SU-DHL-6 (cell line): ENCODE measurements around the gene THNSL1.

Experiments
- H2AFZ ChIP-seq: fragments of 200-600 bp; sonication (generic); 2 replicates; pipeline ENCODE4 v1.6.1; 2014; ENCODE audit warnings: low read depth, mild to moderate bottlenecking, moderate library complexity, mixed read lengths, antibody characterized with exemption, low read length; ENCODE audit not compliant: severe bottlenecking
- H3F3A ChIP-seq: fragments of 200-600 bp; shearing (Covaris generic); 2 replicates; pipeline ENCODE4 v1.6.0; 2016; ENCODE audit warnings: antibody characterized with exemption, mild to moderate bottlenecking; ENCODE audit not compliant: insufficient read depth
- H3K27ac ChIP-seq: fragments of 200-600 bp; sonication (generic); 2 replicates; pipeline ENCODE4 v1.5.1; 2016; ENCODE audit warnings: low read depth, mild to moderate bottlenecking, low read length, moderate library complexity, mixed read lengths
- H3K27me3 ChIP-seq: fragments of 200-600 bp; sonication (generic), shearing (Covaris generic); 2 replicates; pipeline ENCODE4 v1.6.0; 2014; ENCODE audit warnings: mild to moderate bottlenecking, low read length
- H3K36me3 ChIP-seq: fragments of 200-600 bp; sonication (generic); 2 replicates; pipeline ENCODE4 v1.6.1; 2014; ENCODE audit warnings: mild to moderate bottlenecking, low read length, mixed read lengths
- H3K4me2 ChIP-seq: fragments of 300-600, 200-600 bp; shearing (Covaris generic), sonication (generic); 2 replicates; pipeline ENCODE4 v1.6.0; 2014; ENCODE audit warnings: low read length, low read depth, mild to moderate bottlenecking; ENCODE audit not compliant: poor library complexity, severe bottlenecking
- H3K4me3 ChIP-seq: fragments of 200-600 bp; sonication (generic); 2 replicates; pipeline ENCODE4 v1.5.1; 2014; ENCODE audit warnings: antibody characterized with exemption, low read length, mild to moderate bottlenecking, mixed read lengths; ENCODE audit not compliant: insufficient read depth, poor library complexity, severe bottlenecking
- H3K79me2 ChIP-seq: fragments of 200-600 bp; sonication (generic); 2 replicates; pipeline ENCODE4 v1.6.1; 2014; ENCODE audit warnings: mild to moderate bottlenecking, low read length, moderate library complexity; ENCODE audit not compliant: insufficient read depth
- H3K9ac ChIP-seq: fragments of 200-600 bp; sonication (generic); 2 replicates; pipeline ENCODE4 v1.7.0; 2014; ENCODE audit warnings: mild to moderate bottlenecking, low read length
- H3K9me2 ChIP-seq: fragments of 200-600 bp; sonication (generic); replicated peaks from 2 replicates; pipeline ENCODE4 v1.6.1; 2014; ENCODE audit warnings: low read length; ENCODE audit not compliant: insufficient read depth
- H3K9me3 ChIP-seq: fragments of 200-600 bp; sonication (generic); 2 replicates; pipeline ENCODE4 v1.6.1; 2014; ENCODE audit warnings: low read length, mixed read lengths; ENCODE audit not compliant: insufficient read depth
- H4K20me1 ChIP-seq: fragments of 200-600 bp; sonication (generic); 2 replicates; pipeline ENCODE4 v1.6.1; 2014; ENCODE audit warnings: low read depth, mild to moderate bottlenecking, antibody characterized with exemption, low read length, moderate library complexity, mixed read lengths
- CTCF ChIP-seq: fragments of 200-600 bp; sonication (generic); IDR thresholded peaks from one replicate; pipeline ENCODE4 v1.5.1; 2017; ENCODE audit warnings: antibody characterized with exemption, mild to moderate bottlenecking, low read length, moderate library complexity; ENCODE audit not compliant: insufficient read depth, poor library complexity, severe bottlenecking
- EZH2phosphoT487 ChIP-seq: fragments of 200-600 bp; sonication (generic), shearing (Covaris generic); conservative IDR thresholded peaks from 2 replicates; pipeline ENCODE4 v1.6.1; 2018; ENCODE audit warnings: mild to moderate bottlenecking, antibody characterized with exemption, low read length, moderate library complexity, mixed read lengths

The THNSL1 gene

DNA sequence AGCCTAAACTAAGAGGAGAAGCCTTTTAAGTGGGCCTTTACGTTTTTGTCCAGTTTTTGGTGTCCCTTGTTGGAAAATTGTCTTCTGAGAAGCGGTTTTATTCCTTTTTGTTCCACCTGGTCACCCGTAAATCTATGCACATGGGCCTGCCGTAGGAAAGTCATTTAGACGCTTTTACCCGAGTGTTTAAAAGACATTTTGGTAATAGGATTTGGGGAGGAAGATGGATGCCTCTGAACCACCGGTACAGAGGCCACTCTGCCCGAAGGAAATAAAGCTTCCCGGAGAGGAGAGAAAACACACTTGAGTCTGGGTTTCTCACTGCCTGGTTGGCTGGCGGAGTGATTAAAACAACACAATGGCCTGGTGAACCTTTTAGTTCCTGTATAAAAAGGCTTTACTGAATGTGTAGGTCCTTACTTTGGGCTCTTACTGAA lies 760 bp downstream of the THNSL1 start:
- Histone ChIP-seq H3K9ac (no peak overlapping the region), H3K4me2 (no peak overlapping the region), H3K36me3 (no peaks in the 10 kb centered on the region), H3K4me3 (no peak overlapping the region), H3K27me3 (no peaks in the 10 kb centered on the region), H3F3A (no peaks in the 10 kb centered on the region), H3K27ac (no peak overlapping the region), H3K79me2 (no peaks in the 10 kb centered on the region), H3K9me2 (no peaks in the 10 kb centered on the region), H3K9me3 (no peaks in the 10 kb centered on the region), H2AFZ (no peak overlapping the region), H4K20me1 (no peaks in the 10 kb centered on the region)
- TF ChIP-seq EZH2phosphoT487 = no peak
- no peak for TF ChIP-seq CTCF

GRCh38 chr10:25017661-25018060 lies 1.2 kb downstream of the THNSL1 start:
- no peaks in the 10 kb centered on the region for H4K20me1 ChIP-seq
- no peak overlapping the region for H2AFZ ChIP-seq
- H3K4me2 ChIP-seq = no peak overlapping the region
- H3K9ac ChIP-seq = no peak overlapping the region
- H3K27me3 ChIP-seq = no peaks in the 10 kb centered on the region
- no peak overlapping the region for H3K27ac ChIP-seq
- no peaks in the 10 kb centered on the region for H3K79me2 ChIP-seq
- H3K4me3 ChIP-seq = no peak overlapping the region
- H3K9me2 ChIP-seq = no peaks in the 10 kb centered on the region
- H3F3A ChIP-seq = no peaks in the 10 kb centered on the region
- no peaks in the 10 kb centered on the region for H3K36me3 ChIP-seq
- TF ChIP-seq CTCF = no peak
- TF ChIP-seq EZH2phosphoT487 = no peak
- no peaks in the 10 kb centered on the region for H3K9me3 ChIP-seq

GRCh38 chr10:25018703-25019102 lies 2.3 kb downstream of the THNSL1 start:
- Histone ChIP-seq H2AFZ (no peak overlapping the region), H3K36me3 (no peaks in the 10 kb centered on the region)

More at GRCh38 chr10:25018703-25019102, 2.3 kb downstream of the THNSL1 start:
- Histone ChIP-seq H3K4me2 (no peak overlapping the region), H3K9me2 (no peaks in the 10 kb centered on the region), H3F3A (no peaks in the 10 kb centered on the region), H3K9me3 (no peaks in the 10 kb centered on the region), H3K4me3 (no peak overlapping the region), H3K9ac (no peak overlapping the region), H4K20me1 (no peaks in the 10 kb centered on the region), H3K27me3 (no peaks in the 10 kb centered on the region), H3K79me2 (no peaks in the 10 kb centered on the region), H3K27ac (no peak overlapping the region)
- TF ChIP-seq CTCF = no peak
- no peak for TF ChIP-seq EZH2phosphoT487
